Activated naive CD8-positive, alpha-beta T cell (primary cell): ENCODE results near the gene CDK5RAP3.
"Not testable (repeated sequence)": the region's sequence is repeated elsewhere in the genome, so short reads cannot be mapped to it uniquely, and the experiment has no call there.

ENCODE experiments used
- H3K27ac Mint-ChIP-seq: one replicate; pipeline ENCODE4 v1.8.0; 2021; ENCODE audit warnings: mixed read lengths
- H3K27me3 Mint-ChIP-seq: one replicate; pipeline ENCODE4 v1.8.0; 2021; ENCODE audit warnings: mixed read lengths
- H3K36me3 Mint-ChIP-seq: one replicate; pipeline ENCODE4 v1.8.0; 2021; ENCODE audit warnings: mixed read lengths
- H3K4me1 Mint-ChIP-seq: one replicate; pipeline ENCODE4 v1.8.0; 2021; ENCODE audit warnings: low read depth, mixed read lengths
- H3K4me3 Mint-ChIP-seq: one replicate; pipeline ENCODE4 v1.8.0; 2021; ENCODE audit warnings: mild to moderate bottlenecking, mixed read lengths
- H3K9me3 Mint-ChIP-seq: one replicate; pipeline ENCODE4 v1.8.0; 2021; ENCODE audit warnings: low read depth, mixed read lengths

CDK5RAP3 gene

GRCh38 chr17:47970725-47971499, at the start of gene CDK5RAP3:
TSS of gene CDK5RAP3 (plus strand) at chr17:47971113. CDS start at chr17:47971147, 34 bp downstream.
- Mint-ChIP-seq H3K9me3 (no peaks in the 10 kb centered on the region), H3K4me3 (peak within 1 kb of the TSS; percentile 98), H3K4me1 (peaks cover 28% of the 10 kb centered on the region), H3K27me3 (no peaks in the 10 kb centered on the region), H3K36me3 (peaks cover 5% of the 10 kb centered on the region), H3K27ac (peak within 1 kb of the TSS; percentile 93)

GRCh38 chr17:47924785-47925677, 45.9 kb upstream of the CDK5RAP3 start:
- Mint-ChIP-seq H3K27ac (no peak overlapping the region), H3K9me3 (no peaks in the 10 kb centered on the region), H3K4me3 (no peak overlapping the region), H3K4me1 (no peaks in the 10 kb centered on the region), H3K36me3 (peaks cover 7% of the 10 kb centered on the region), H3K27me3 (no peaks in the 10 kb centered on the region)

GRCh38 chr17:47925678-47925988, 45.3 kb upstream of the CDK5RAP3 start:
- H3K27ac Mint-ChIP-seq = no peak overlapping the region
- no peak overlapping the region for H3K4me3 Mint-ChIP-seq
- peaks cover 7% of the 10 kb centered on the region for H3K36me3 Mint-ChIP-seq
- H3K4me1 Mint-ChIP-seq = no peaks in the 10 kb centered on the region
- H3K27me3 Mint-ChIP-seq = no peaks in the 10 kb centered on the region
- H3K9me3 Mint-ChIP-seq = no peaks in the 10 kb centered on the region

- no peak overlapping the region for H3K27ac Mint-ChIP-seq
- no peaks in the 10 kb centered on the region for H3K9me3 Mint-ChIP-seq
- H3K4me1 Mint-ChIP-seq = no peaks in the 10 kb centered on the region
- no peak overlapping the region for H3K4me3 Mint-ChIP-seq
- no peaks in the 10 kb centered on the region for H3K27me3 Mint-ChIP-seq
- H3K36me3 Mint-ChIP-seq = peaks cover 7% of the 10 kb centered on the region
These were observed 43.0 kb upstream of the CDK5RAP3 start for GRCh38 chr17:47927821-47928400.

- Mint-ChIP-seq H3K27ac (no peak overlapping the region), H3K36me3 (peaks cover 7% of the 10 kb centered on the region), H3K4me3 (no peak overlapping the region), H3K9me3 (no peaks in the 10 kb centered on the region), H3K27me3 (no peaks in the 10 kb centered on the region), H3K4me1 (no peaks in the 10 kb centered on the region)
These were observed 42.5 kb upstream of the CDK5RAP3 start for GRCh38 chr17:47928415-47928814.

GRCh38 chr17:47929218-47930000, 41.5 kb upstream of the CDK5RAP3 start:
- Mint-ChIP-seq H3K27me3 (no peaks in the 10 kb centered on the region), H3K27ac (no peak overlapping the region), H3K36me3 (peaks cover 7% of the 10 kb centered on the region), H3K9me3 (no peaks in the 10 kb centered on the region), H3K4me3 (no peak overlapping the region), H3K4me1 (no peaks in the 10 kb centered on the region)

GRCh38 chr17:47931848-47932247, 39.1 kb upstream of the CDK5RAP3 start:
- Mint-ChIP-seq H3K27ac (no peak overlapping the region), H3K4me1 (no peaks in the 10 kb centered on the region), H3K27me3 (no peaks in the 10 kb centered on the region), H3K36me3 (peaks cover 3% of the 10 kb centered on the region), H3K4me3 (no peak overlapping the region), H3K9me3 (no peaks in the 10 kb centered on the region)

- H3K4me1 Mint-ChIP-seq = peaks cover under 1% of the 10 kb centered on the region
- no peaks in the 10 kb centered on the region for H3K9me3 Mint-ChIP-seq
- H3K27me3 Mint-ChIP-seq = no peaks in the 10 kb centered on the region
- no peak overlapping the region for H3K27ac Mint-ChIP-seq
- H3K36me3 Mint-ChIP-seq = no peaks in the 10 kb centered on the region
- H3K4me3 Mint-ChIP-seq = no peak overlapping the region
These were observed 36.1 kb upstream of the CDK5RAP3 start for GRCh38 chr17:47934856-47935255.

- not testable (repeated sequence) for H3K27me3 Mint-ChIP-seq, H3K36me3 Mint-ChIP-seq, H3K9me3 Mint-ChIP-seq, H3K4me3 Mint-ChIP-seq, H3K4me1 Mint-ChIP-seq, H3K27ac Mint-ChIP-seq
These were observed 35.4 kb upstream of the CDK5RAP3 start for GRCh38 chr17:47935468-47935867.

GRCh38 chr17:47935961-47936360, 35.0 kb upstream of the CDK5RAP3 start:
- H3K27ac Mint-ChIP-seq = no peak overlapping the region
- no peaks in the 10 kb centered on the region for H3K27me3 Mint-ChIP-seq
- H3K36me3 Mint-ChIP-seq = peaks cover 2% of the 10 kb centered on the region
- no peak overlapping the region for H3K4me3 Mint-ChIP-seq
- H3K4me1 Mint-ChIP-seq = peaks cover 9% of the 10 kb centered on the region
- no peaks in the 10 kb centered on the region for H3K9me3 Mint-ChIP-seq

GRCh38 chr17:47937941-47938340, 33.0 kb upstream of the CDK5RAP3 start:
- Mint-ChIP-seq H3K4me3 (no peak overlapping the region), H3K27ac (no peak overlapping the region), H3K4me1 (peaks cover 21% of the 10 kb centered on the region), H3K36me3 (peaks cover 3% of the 10 kb centered on the region), H3K27me3 (no peaks in the 10 kb centered on the region), H3K9me3 (no peaks in the 10 kb centered on the region)

- peak within 1 kb of the TSS; percentile 98 for H3K27ac Mint-ChIP-seq
- peak within 1 kb of the TSS; percentile 98 for H3K4me3 Mint-ChIP-seq
- peaks cover 52% of the 10 kb centered on the region for H3K4me1 Mint-ChIP-seq
- no peaks in the 10 kb centered on the region for H3K9me3 Mint-ChIP-seq
- no peaks in the 10 kb centered on the region for H3K27me3 Mint-ChIP-seq
- peaks cover 12% of the 10 kb centered on the region for H3K36me3 Mint-ChIP-seq
These were observed 29.4 kb upstream of the CDK5RAP3 start, which contains the start of gene PNPO for GRCh38 chr17:47941246-47942095. TSS of gene PNPO (plus strand) at chr17:47941571. CDS start at chr17:47941676, 105 bp downstream.

- H3K36me3 Mint-ChIP-seq = peaks cover 12% of the 10 kb centered on the region
- H3K9me3 Mint-ChIP-seq = no peaks in the 10 kb centered on the region
- peak overlapping the region; percentile 98 for H3K27ac Mint-ChIP-seq
- H3K27me3 Mint-ChIP-seq = no peaks in the 10 kb centered on the region
- H3K4me1 Mint-ChIP-seq = peaks cover 58% of the 10 kb centered on the region
- peak overlapping the region; percentile 98 for H3K4me3 Mint-ChIP-seq
These were observed 28.8 kb upstream of the CDK5RAP3 start for GRCh38 chr17:47942096-47942510.

- no peaks in the 10 kb centered on the region for H3K27me3 Mint-ChIP-seq
- no peaks in the 10 kb centered on the region for H3K9me3 Mint-ChIP-seq
- H3K27ac Mint-ChIP-seq = peak overlapping the region; percentile 98
- H3K4me1 Mint-ChIP-seq = peaks cover 60% of the 10 kb centered on the region
- peak overlapping the region; percentile 98 for H3K4me3 Mint-ChIP-seq
- H3K36me3 Mint-ChIP-seq = peaks cover 12% of the 10 kb centered on the region
These were observed 28.3 kb upstream of the CDK5RAP3 start for GRCh38 chr17:47942568-47942967.
